ENCODE data around the gene RO60.

RO60 gene

GRCh38 chr1:193070386-193070753 is 11.0 kb downstream of the RO60 start:
- no peak for DNase-seq (ENCODE audit: extremely low read depth, low read depth)
- no peak overlapping the region for H3K4me3 ChIP-seq (replicated peaks; ENCODE audit: low read depth, low read length)
- no peak for TF ChIP-seq CTCF (IDR thresholded peaks at IDR 0.05; ENCODE audit: low read depth, low read length, missing control alignments)

GRCh38 chr1:193070942-193071341 is 11.5 kb downstream of the RO60 start:
- no peak overlapping the region for H3K4me3 ChIP-seq (replicated peaks; ENCODE audit: low read depth, low read length)
- DNase-seq (ENCODE audit: extremely low read depth, low read depth): no peak
- TF ChIP-seq CTCF (IDR thresholded peaks at IDR 0.05; ENCODE audit: low read depth, low read length, missing control alignments): no peak

GRCh38 chr1:193077991-193078390 is 18.6 kb downstream of the RO60 start:
- DNase-seq (ENCODE audit: extremely low read depth, low read depth): no peak
- TF ChIP-seq CTCF (IDR thresholded peaks at IDR 0.05; ENCODE audit: low read depth, low read length, missing control alignments): no peak
- H3K4me3 ChIP-seq (replicated peaks; ENCODE audit: low read depth, low read length): no peak overlapping the region

GRCh38 chr1:193079187-193079586 is 19.8 kb downstream of the RO60 start:
- no peak overlapping the region for H3K4me3 ChIP-seq (replicated peaks; ENCODE audit: low read depth, low read length)
- no peak for DNase-seq (ENCODE audit: extremely low read depth, low read depth)
- TF ChIP-seq CTCF (IDR thresholded peaks at IDR 0.05; ENCODE audit: low read depth, low read length, missing control alignments): no peak

- TF ChIP-seq CTCF (IDR thresholded peaks at IDR 0.05; ENCODE audit: low read depth, low read length, missing control alignments): no peak
- no peak for DNase-seq (ENCODE audit: extremely low read depth, low read depth)
Measured at GRCh38 chr1:193083365-193084088, 24.1 kb downstream of the RO60 start.

GRCh38 chr1:193085263-193085662 is 25.9 kb downstream of the RO60 start:
- no peak for TF ChIP-seq CTCF (IDR thresholded peaks at IDR 0.05; ENCODE audit: low read depth, low read length, missing control alignments)
- no peak overlapping the region for H3K4me3 ChIP-seq (replicated peaks; ENCODE audit: low read depth, low read length)
- no peak for DNase-seq (ENCODE audit: extremely low read depth, low read depth)

More at GRCh38 chr1:193083365-193084088, 24.1 kb downstream of the RO60 start:
- H3K4me3 ChIP-seq (replicated peaks; ENCODE audit: low read depth, low read length): no peak overlapping the region

GRCh38 chr1:193086342-193086741 is 26.9 kb downstream of the RO60 start:
- DNase-seq (ENCODE audit: extremely low read depth, low read depth): no peak
- no peak for TF ChIP-seq CTCF (IDR thresholded peaks at IDR 0.05; ENCODE audit: low read depth, low read length, missing control alignments)
- no peak overlapping the region for H3K4me3 ChIP-seq (replicated peaks; ENCODE audit: low read depth, low read length)

Measured in HFF-Myc (cell line).